ENCODE results near the gene THOC7. TPM values are rescaled to one million over a fixed set of nuclear protein-coding genes. Genes with fewer than 3 reads are reported as not detected.

THOC7 gene
- total RNA-seq, 1 donor from 2014 or later, result 52.6 TPM

DNA sequence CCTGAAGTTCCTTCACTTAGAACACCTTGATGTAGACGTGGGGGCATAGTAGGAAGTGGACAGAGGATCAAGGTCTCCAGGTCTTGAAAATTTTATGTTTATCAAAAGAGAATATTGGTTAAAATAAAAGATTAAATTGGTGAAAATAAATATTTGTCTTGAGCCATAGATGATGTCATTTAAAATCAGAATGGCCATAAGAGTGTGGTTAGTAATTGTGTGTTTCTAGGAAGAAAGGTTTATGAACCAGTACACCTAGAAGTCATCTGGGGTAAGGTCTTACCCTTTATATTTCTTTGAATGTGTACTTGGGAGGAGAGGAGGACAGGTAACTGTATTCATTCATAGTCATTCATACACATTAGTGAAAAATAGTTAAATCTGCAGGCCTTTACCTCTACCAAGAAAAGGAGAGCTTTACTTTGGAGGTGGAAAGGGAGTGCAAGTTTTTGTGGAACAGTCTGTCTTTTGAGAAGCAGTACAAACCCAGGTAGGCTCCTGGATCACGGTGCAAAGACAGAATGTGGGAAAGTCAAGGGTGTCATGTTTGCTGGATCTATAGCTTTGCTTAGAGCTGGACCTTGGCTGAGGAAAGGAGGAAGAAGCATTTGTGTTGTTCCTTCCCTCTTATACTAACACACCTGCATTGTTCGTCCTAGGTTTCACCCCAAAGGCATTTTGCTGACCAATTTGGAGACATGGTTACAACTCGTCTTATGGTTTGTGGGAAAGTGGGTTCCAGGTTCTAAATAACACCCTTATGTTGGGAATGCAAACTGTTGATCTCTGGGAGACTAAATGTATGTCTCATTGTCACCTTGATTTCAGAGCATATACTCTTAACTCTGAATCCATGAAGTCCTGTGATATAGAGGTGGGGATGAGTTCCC, 42.4 kb upstream of the THOC7 start:
- no peak for DNase-seq (ENCODE audit: low spot score, unreplicated experiment)
- Mint-ChIP-seq H3K27me3 (no peaks in the 10 kb centered on the region), H3K4me3 (ENCODE audit: low read depth) (no peak overlapping the region), H3K4me1 (ENCODE audit: low read depth) (peaks cover 4% of the 10 kb centered on the region), H3K36me3 (ENCODE audit: insufficient read depth) (peaks cover 10% of the 10 kb centered on the region), H3K9me3 (ENCODE audit: low read depth) (peaks cover 4% of the 10 kb centered on the region), H3K27ac (no peak overlapping the region)
- TF ChIP-seq, protein P1, sequence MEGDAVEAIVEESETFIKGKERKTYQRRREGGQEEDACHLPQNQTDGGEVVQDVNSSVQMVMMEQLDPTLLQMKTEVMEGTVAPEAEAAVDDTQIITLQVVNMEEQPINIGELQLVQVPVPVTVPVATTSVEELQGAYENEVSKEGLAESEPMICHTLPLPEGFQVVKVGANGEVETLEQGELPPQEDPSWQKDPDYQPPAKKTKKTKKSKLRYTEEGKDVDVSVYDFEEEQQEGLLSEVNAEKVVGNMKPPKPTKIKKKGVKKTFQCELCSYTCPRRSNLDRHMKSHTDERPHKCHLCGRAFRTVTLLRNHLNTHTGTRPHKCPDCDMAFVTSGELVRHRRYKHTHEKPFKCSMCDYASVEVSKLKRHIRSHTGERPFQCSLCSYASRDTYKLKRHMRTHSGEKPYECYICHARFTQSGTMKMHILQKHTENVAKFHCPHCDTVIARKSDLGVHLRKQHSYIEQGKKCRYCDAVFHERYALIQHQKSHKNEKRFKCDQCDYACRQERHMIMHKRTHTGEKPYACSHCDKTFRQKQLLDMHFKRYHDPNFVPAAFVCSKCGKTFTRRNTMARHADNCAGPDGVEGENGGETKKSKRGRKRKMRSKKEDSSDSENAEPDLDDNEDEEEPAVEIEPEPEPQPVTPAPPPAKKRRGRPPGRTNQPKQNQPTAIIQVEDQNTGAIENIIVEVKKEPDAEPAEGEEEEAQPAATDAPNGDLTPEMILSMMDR (IDR thresholded peaks at IDR 0.05; ENCODE audit: unreplicated experiment), result no peak

DNA sequence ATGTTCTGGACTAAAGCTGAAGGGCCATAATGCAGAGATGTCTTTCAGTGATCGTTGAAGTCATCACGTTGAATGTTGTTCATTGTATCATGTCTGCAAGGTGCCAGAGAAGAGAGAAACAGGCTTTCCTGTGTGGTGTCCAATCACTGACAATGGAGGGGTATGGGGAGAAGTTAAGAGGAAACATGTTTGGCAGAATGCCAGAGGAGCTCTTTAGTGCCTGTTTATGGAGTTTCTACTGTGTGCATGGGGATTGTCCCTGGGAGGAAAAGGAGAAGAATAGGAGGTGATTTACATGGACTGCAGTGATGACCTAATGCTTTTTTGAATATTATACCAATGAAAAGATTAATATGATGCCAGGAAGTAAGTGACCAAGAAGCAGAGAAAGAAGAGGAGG, 36.9 kb upstream of the THOC7 start:
- no peak overlapping the region for H3K4me3 Mint-ChIP-seq (ENCODE audit: low read depth)

DNA sequence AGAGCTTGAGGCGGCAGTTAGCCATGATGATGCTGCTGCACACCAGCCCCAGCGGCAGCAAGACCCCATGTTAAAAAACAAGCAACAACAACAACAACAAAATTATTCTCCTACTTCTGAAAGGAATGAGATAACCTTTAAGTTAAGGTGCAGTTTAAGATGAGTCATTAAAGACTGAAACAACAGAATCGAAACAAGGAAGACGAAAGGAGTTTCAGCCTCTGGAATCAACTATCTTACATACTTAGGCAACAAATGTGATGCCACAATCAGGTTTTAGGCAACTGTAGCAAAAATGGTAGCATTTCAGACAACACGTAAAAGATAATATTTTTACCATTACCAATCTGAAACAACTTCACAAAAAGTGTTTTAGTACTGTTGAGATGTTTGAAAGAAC, 36.4 kb upstream of the THOC7 start:
- Mint-ChIP-seq H3K9me3 (ENCODE audit: low read depth) (peaks cover 4% of the 10 kb centered on the region), H3K27ac (no peak overlapping the region), H3K4me1 (ENCODE audit: low read depth) (peaks cover 2% of the 10 kb centered on the region), H3K4me3 (ENCODE audit: low read depth) (no peak overlapping the region), H3K27me3 (no peaks in the 10 kb centered on the region), H3K36me3 (ENCODE audit: insufficient read depth) (peaks cover 19% of the 10 kb centered on the region)
- TF ChIP-seq, protein P1 (IDR thresholded peaks at IDR 0.05; ENCODE audit: unreplicated experiment), result no peak
- no peak for DNase-seq (ENCODE audit: low spot score, unreplicated experiment)

More for the DNA sequence above, 36.9 kb upstream of the THOC7 start:
- Mint-ChIP-seq H3K27me3 (no peaks in the 10 kb centered on the region), H3K9me3 (ENCODE audit: low read depth) (peaks cover 4% of the 10 kb centered on the region), H3K4me1 (ENCODE audit: low read depth) (peaks cover 2% of the 10 kb centered on the region), H3K27ac (no peak overlapping the region), H3K36me3 (ENCODE audit: insufficient read depth) (peaks cover 19% of the 10 kb centered on the region)
- no peak for DNase-seq (ENCODE audit: low spot score, unreplicated experiment)
- TF ChIP-seq, protein P1 (IDR thresholded peaks at IDR 0.05; ENCODE audit: unreplicated experiment), result no peak

DNA sequence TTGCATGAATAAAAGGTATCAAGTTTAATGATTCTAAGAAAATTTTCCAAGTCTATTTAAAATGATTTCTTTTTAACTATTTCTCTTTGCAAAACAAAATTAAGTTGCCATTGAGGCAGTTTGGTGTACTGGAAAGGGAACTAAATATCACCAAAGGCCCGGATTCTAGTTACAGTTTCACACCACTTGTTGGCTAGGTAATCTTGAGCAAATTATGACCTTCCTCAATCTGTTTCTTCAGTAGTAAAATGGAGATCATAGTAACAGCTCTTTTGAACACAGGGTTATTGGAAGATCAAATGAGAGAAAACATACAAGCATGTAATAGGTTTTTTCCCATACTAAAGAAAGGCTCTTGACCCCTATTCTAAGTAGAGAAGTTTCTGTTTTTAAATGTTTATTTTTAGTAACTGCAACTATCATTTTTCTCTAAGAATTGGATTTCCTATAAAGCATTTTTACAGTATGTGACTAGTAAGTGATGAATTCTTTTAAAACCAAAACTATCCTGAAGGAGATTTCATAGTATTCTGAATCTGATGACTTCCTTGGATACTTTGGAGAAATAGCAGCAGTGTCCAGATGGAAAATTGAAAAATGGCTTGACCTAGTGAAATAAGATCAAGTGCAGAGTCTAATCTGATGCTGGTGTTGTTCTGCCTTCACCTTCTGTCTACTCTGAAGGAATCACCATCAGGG, 32.9 kb upstream of the THOC7 start:
- no peak overlapping the region for H3K4me3 Mint-ChIP-seq (ENCODE audit: low read depth)
- H3K36me3 Mint-ChIP-seq (ENCODE audit: insufficient read depth), result peaks cover 17% of the 10 kb centered on the region
- TF ChIP-seq, protein P1 (IDR thresholded peaks at IDR 0.05; ENCODE audit: unreplicated experiment), result no peak

DNA sequence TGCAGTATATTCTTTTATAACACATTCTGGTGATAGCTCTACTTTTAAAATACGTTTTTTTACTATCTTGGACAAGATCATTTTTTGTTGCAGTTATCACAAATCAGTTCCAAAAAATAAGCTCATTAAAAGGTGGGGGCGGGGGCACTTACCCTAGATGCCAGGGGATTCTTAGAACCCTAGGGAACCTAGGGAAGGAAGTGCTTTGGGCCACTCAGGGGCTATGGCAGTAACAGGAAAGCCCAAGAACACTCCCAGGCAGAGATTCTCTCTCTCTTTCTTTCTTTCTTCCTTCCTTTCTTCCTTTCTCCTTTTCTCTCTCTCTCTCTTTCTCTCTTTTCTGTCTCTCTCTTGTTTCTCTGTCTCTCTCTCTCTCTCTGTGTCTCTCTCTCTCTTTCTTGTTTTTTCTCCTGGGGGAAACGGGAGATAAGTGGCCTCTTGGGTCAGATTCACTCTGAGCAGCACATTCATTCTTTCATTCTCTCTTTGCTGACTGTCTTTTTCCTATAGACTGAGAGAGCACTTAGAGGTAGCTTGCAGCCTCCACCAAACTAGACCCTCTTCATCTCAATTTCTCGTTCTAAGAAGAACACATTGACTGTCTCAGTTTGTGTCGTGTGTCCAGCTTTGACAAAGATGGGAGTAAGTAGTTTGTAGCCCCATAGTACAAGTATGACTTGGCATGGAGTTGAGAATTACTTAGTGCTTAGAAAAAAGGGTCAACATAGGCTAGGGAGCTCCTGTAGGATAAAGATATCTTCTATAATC, 32.0 kb upstream of the THOC7 start:
- no peak overlapping the region for H3K27ac Mint-ChIP-seq
- H3K9me3 Mint-ChIP-seq (ENCODE audit: low read depth), result no peaks in the 10 kb centered on the region
- no peak overlapping the region for H3K4me3 Mint-ChIP-seq (ENCODE audit: low read depth)
- TF ChIP-seq, protein P1 (IDR thresholded peaks at IDR 0.05; ENCODE audit: unreplicated experiment), result no peak
- no peaks in the 10 kb centered on the region for H3K27me3 Mint-ChIP-seq
- DNase-seq (ENCODE audit: low spot score, unreplicated experiment), result no peak
- peaks cover 3% of the 10 kb centered on the region for H3K4me1 Mint-ChIP-seq (ENCODE audit: low read depth)
- peaks cover 16% of the 10 kb centered on the region for H3K36me3 Mint-ChIP-seq (ENCODE audit: insufficient read depth)

More for the DNA sequence above, 32.9 kb upstream of the THOC7 start:
- H3K9me3 Mint-ChIP-seq (ENCODE audit: low read depth), result peaks cover 3% of the 10 kb centered on the region
- peaks cover 2% of the 10 kb centered on the region for H3K4me1 Mint-ChIP-seq (ENCODE audit: low read depth)
- H3K27ac Mint-ChIP-seq, result no peak overlapping the region
- no peaks in the 10 kb centered on the region for H3K27me3 Mint-ChIP-seq
- no peak for DNase-seq (ENCODE audit: low spot score, unreplicated experiment)
